ENCODE measurements around the gene TP63.

TP63 gene

DNA sequence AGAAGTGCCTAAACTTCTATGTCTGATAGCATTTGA lies at the start of gene TP63:
TP63 (plus strand) TSS at position 17 of the 36 bp plus-strand sequence. CDS start 127 bp downstream, outside the sequence.
- DNase-seq (ENCODE audit: low read depth in 2 of 2) = no peak
- TF ChIP-seq, protein P1, sequence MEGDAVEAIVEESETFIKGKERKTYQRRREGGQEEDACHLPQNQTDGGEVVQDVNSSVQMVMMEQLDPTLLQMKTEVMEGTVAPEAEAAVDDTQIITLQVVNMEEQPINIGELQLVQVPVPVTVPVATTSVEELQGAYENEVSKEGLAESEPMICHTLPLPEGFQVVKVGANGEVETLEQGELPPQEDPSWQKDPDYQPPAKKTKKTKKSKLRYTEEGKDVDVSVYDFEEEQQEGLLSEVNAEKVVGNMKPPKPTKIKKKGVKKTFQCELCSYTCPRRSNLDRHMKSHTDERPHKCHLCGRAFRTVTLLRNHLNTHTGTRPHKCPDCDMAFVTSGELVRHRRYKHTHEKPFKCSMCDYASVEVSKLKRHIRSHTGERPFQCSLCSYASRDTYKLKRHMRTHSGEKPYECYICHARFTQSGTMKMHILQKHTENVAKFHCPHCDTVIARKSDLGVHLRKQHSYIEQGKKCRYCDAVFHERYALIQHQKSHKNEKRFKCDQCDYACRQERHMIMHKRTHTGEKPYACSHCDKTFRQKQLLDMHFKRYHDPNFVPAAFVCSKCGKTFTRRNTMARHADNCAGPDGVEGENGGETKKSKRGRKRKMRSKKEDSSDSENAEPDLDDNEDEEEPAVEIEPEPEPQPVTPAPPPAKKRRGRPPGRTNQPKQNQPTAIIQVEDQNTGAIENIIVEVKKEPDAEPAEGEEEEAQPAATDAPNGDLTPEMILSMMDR (IDR thresholded peaks at IDR 0.05; ENCODE audit: low read depth, low read length) = no peak
- H3K4me3 ChIP-seq (replicated peaks in 1 of 2; ENCODE audit: low read depth in 2 of 2, low read length in 2 of 2) = no peak within 1 kb of the TSS

DNA sequence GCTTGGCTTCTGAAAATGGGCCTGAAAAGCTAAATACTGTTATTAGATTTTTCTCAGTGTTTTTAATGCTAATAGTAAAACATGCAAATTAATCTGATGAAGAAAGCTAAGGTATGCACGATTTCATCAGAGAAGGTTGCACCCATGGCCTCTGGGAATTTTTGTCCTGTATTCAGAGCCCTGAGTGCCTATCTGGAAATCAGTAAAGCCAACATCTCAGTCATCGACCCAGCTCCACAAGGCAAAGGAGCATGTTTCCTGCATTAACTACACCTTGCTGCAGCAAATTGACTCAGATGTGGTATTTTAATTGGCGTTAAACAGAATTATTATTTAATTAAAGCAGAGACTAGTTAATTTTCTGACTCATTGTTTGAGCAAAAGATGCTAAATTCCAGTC lies 49.0 kb upstream of the TP63 start:
- TF ChIP-seq, protein P1 (IDR thresholded peaks at IDR 0.05; ENCODE audit: low read depth, low read length) = no peak
- no peak overlapping the region for H3K4me3 ChIP-seq (replicated peaks in 1 of 2; ENCODE audit: low read depth in 2 of 2, low read length in 2 of 2)
- DNase-seq (ENCODE audit: low read depth in 2 of 2) = no peak

DNA sequence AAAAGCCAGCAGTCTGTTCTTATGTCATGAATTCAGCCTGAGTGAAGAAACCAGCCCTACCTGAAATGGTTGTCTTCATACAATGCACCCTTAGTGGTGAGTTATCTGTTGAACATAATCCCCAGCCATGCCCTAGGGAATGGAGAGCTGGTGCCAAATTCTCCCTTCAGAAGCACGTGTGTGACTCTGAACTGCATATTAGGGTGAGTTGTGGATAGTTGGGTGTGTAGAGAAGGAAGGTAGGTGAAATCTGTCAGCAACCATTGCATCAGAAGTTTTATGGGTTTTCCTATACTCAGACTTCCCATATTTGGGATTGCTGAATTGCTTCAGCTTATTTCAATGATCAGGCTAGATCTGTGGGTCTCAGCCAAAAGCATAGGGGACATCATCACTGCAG lies 46.5 kb upstream of the TP63 start:
- DNase-seq (ENCODE audit: low read depth in 2 of 2) = no peak
- TF ChIP-seq, protein P1 (IDR thresholded peaks at IDR 0.05; ENCODE audit: low read depth, low read length) = no peak
- H3K4me3 ChIP-seq (replicated peaks in 1 of 2; ENCODE audit: low read depth in 2 of 2, low read length in 2 of 2) = no peak overlapping the region

DNA sequence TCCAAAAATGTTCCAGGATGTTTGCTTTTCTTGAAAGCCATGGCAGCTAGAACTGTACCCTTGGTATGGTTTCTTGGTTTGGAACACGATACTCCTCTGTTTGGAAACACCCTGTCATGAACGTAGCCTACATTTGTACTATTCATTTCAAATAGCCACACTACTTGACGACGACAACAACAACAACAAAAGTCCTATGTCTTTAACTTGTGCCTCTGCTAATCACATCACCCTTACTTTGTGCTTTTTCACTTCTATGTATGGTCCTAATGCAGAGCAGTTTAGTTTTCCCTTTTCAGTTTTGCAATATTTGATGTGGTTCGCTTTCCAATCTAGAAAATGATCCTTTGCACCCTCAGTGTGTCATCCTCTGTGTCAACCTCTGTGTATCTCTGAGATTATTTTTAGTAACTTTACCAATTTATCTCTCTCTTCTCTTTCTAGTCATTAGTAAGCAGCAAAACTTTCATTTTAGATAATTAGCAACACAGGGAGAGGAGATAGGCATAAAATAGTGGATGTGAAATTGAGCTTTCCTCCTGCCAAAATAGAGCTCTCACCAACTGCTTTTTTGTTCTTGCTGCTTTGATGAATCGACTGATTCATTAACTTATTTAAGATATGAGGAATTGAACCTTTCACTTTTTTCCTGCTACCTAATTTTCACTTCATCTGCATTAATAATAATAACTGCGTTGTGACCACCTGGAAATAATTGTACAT lies 44.1 kb upstream of the TP63 start:
- no peak overlapping the region for H3K4me3 ChIP-seq (replicated peaks in 1 of 2; ENCODE audit: low read depth in 2 of 2, low read length in 2 of 2)
- TF ChIP-seq, protein P1 (IDR thresholded peaks at IDR 0.05; ENCODE audit: low read depth, low read length) = no peak
- no peak for DNase-seq (ENCODE audit: low read depth in 2 of 2)

DNA sequence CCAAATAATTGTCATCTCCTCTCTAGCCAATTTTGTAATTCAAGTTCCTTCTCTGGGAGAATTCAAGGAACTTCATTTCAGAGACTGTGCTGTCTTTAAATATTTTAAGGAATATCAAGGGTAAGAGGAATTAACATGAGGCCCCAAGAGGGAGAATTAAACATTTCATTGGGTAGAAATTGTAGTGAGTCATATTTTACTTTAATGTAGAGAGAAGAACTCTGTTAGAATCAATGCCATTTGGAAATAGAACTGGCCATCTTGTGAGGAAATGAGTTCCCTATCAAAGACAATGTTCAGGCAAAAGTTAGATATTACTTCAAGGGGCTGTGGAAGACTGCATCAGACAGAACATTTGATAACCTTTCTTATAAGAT lies 43.5 kb upstream of the TP63 start:
- TF ChIP-seq, protein P1 (IDR thresholded peaks at IDR 0.05; ENCODE audit: low read depth, low read length) = no peak
- DNase-seq (ENCODE audit: low read depth in 2 of 2) = peak; percentile 29 to 38
- H3K4me3 ChIP-seq (replicated peaks in 1 of 2; ENCODE audit: low read depth in 2 of 2, low read length in 2 of 2) = no peak overlapping the region

DNA sequence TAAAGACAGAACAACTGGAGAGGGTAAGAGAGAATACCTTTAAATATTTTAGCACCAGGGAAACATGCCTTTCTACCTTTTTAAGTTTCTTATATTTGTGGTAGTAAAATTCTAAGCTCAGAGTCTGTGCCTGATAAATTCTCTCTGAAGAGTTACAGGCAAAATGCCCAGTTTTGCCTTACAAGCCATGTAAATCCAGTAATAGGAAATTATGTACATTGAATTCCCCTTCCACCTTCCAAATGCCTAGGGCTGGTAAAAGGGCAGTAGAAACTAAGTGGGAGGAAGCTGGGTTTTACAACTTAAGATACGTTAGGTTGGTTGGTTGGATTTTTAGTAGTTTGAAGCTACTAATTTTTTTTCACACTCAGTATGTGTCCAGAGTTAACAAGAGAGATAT lies 43.1 kb upstream of the TP63 start:
- TF ChIP-seq, protein P1 (IDR thresholded peaks at IDR 0.05; ENCODE audit: low read depth, low read length) = no peak
- DNase-seq (ENCODE audit: low read depth in 2 of 2) = peak in 1 of 2 donors; percentile 78
- no peak overlapping the region for H3K4me3 ChIP-seq (replicated peaks in 1 of 2; ENCODE audit: low read depth in 2 of 2, low read length in 2 of 2)

DNA sequence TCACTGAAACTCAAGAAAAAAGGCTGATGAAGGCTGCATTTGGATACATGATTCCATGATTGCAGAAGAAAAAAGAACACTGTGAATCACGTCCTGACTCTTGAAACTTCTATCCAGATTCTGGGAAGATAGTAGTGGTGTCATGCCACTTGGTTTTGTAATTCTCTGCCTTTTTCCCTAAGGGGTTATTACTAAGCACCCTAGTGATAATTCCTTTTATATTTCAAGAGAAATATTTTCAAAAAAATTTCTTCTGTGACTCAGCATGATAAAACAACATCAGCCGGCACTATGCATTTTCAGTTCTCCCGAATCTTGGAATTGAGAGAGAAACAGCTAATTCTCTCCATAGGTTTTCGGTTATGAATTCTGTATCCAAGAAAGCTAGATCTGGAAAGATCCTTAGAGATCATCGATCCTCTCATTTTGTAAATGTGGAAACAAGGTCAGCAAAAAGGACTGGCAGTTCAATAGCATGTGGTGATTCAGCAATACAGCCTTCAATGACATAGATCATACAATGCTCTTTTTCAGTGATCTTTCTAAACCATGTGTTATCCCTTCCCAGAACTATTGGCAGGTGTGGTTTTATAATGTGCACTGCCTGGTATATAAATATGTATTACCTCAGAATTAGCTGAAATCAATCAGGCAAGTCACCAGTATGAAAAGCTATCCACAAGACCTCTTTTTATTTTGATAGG lies 42.6 kb upstream of the TP63 start:
- DNase-seq (ENCODE audit: low read depth in 2 of 2) = peak; percentile 81 to 95
- H3K4me3 ChIP-seq (replicated peaks in 1 of 2; ENCODE audit: low read depth in 2 of 2, low read length in 2 of 2) = peak overlapping the region in 1 of 2 donors; percentile 8
- TF ChIP-seq, protein P1 (IDR thresholded peaks at IDR 0.05; ENCODE audit: low read depth, low read length) = no peak

Measured in cardiac fibroblast (primary cell).